ENCODE measurements around the gene TIPIN. TPM values are rescaled to one million over a fixed set of nuclear protein-coding genes. Genes with fewer than 3 reads are reported as not detected.
A peak's percentile ranks its signal among the peaks of the same experiment; 100 is the strongest.
"Not testable (repeated sequence)": the region's sequence is repeated elsewhere in the genome, so short reads cannot be mapped to it uniquely, and the experiment has no call there.

TIPIN gene
- total RNA-seq, 1 experiment from 2014 or later, result 34.0 TPM

GRCh38 chr15:66386204-66387123 lies 30.0 kb upstream of the TIPIN start, which contains the start of gene MAP2K1:
Gene MAP2K1 (plus strand): TSS chr15:66386912. CDS start chr15:66387348, 436 bp downstream.
- DNase-seq (ENCODE audit: low spot score), result peak; percentile 92

DNA sequence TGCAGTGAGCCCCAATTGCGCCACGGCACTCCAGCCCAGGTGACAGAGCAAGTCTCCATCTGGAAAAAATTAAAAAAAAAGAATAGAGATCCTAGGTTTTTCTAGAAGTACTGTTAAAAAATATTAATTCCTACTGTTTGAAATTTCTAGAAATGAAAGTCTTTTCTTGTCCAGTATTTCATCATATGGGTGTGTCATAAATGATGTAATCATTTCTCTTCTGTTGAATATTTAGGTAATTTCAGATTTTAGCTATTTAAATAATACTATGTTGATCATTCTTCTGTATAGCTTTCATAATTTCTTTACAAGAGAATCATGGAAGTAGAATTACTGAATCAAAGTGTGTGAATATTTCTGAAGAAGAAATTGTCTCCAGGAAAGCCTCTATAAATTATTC lies 24.9 kb upstream of the TIPIN start:
- not testable (repeated sequence) for DNase-seq (ENCODE audit: low spot score)

- DNase-seq (ENCODE audit: low spot score), result no peak
Measured at GRCh38 chr15:66378814-66379430, 22.4 kb upstream of the TIPIN start.

- no peak for DNase-seq (ENCODE audit: low spot score)
Measured at GRCh38 chr15:66374179-66374578, 17.7 kb upstream of the TIPIN start.

DNA sequence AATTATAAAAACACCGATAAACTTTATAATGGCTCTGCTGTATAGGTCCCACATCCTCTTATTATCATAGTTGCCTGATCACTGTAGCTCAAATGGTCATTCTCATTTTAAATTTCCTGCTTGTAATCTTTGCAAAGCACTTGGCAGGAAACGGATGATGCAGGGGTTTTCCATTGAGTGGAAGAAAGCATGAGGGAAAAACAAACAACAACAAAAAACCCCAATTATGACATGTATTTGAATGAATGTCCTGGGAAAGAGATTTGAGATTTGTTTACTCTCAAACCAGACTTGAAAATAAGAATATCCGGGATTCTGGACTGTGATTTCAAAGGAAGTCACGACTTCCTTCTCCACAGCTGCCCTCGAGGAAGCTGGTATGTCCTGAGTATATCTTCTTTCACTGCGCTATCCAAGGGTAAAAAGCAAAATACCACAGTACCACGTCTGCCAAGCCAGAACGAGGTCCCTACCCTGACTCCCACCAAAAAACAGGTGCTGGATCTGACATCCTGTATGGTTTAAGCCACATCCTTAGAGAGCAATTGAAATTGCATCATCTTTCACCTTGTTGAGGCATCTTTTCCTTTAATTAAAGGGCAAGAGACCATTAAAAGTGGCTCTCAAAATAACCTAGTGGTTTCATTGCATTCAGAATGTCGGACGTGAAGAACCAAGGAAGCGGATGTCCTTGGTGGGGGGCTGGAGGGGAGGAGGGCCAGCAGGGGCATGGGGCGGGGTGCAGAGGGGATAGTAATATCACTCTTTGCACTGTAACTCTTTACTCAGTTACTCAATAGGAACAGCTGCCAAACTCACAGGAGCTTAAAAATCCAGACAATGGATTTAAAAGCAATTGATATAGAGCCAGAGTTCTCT lies 13.5 kb upstream of the TIPIN start:
- DNase-seq (ENCODE audit: low spot score), result peak; percentile 48

- no peak for DNase-seq (ENCODE audit: low spot score)
Measured at GRCh38 chr15:66364944-66365528, 8.6 kb upstream of the TIPIN start.

DNA sequence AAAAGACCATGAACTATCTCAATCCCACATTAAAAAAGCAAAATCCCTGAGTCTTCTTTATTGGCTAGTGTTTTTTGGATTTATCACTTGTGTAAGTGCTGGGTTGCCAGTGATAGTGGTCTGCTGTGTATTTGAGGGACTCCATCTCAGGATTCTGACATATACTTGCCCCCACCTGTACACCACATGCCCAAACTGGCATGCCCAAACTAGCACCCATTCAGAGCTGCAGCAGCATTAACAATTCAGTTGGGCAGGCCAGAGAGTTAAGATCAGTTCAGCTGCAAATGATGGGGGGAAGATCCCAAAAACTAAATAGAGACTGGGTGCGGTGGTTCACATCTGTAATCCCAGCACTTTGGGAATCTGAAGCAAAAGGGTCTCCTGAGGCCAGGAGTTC lies 6.3 kb upstream of the TIPIN start:
- no peak for DNase-seq (ENCODE audit: low spot score)

- DNase-seq (ENCODE audit: low spot score), result not testable (repeated sequence)
Measured at GRCh38 chr15:66361745-66362460, 5.4 kb upstream of the TIPIN start.

GRCh38 chr15:66359740-66360139 lies 3.3 kb upstream of the TIPIN start:
- peak; percentile 6 for DNase-seq (ENCODE audit: low spot score)

DNA sequence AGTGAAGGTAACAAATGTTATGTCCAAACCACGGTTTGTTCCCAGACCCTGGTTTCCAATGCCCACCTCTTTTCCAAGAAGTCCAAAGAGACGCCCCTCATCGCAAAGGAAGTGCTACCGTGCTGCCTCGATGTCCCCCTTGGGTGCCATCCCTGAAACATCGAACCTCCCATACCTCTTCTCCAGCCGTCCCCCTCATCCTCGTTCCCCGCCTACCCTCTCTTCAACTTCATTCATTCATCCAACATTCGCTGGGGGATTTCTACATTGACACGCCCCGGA lies 467 bp downstream of the TIPIN start:
- DNase-seq (ENCODE audit: low spot score), result no peak

GRCh38 chr15:66348530-66348929 lies 8.0 kb downstream of the TIPIN start:
- not testable (repeated sequence) for DNase-seq (ENCODE audit: low spot score)

GRCh38 chr15:66328771-66329170 lies 27.7 kb downstream of the TIPIN start:
- DNase-seq (ENCODE audit: low spot score), result no peak

DNA sequence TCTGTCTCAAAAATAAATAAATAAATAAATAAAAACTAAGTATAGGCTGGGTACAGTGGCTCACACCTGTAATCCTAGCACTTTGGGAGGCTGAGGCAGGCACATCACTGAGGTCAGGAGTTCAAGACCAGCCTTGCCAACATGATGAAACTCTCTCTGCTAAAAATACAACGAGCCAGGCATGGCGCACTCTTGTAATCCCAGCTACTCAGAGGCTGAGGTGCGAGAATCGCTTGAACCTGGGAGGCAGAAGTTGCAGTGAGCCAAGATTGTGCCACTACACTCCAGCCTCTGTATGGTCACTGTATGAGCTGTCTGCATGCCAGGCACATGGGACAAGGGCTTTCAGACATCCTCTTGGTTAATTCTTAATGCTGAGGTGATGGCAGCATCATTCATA lies 28.7 kb downstream of the TIPIN start:
- no peak for DNase-seq (ENCODE audit: low spot score)

- DNase-seq (ENCODE audit: low spot score), result no peak
Measured at GRCh38 chr15:66326051-66326450, 30.4 kb downstream of the TIPIN start.

DNA sequence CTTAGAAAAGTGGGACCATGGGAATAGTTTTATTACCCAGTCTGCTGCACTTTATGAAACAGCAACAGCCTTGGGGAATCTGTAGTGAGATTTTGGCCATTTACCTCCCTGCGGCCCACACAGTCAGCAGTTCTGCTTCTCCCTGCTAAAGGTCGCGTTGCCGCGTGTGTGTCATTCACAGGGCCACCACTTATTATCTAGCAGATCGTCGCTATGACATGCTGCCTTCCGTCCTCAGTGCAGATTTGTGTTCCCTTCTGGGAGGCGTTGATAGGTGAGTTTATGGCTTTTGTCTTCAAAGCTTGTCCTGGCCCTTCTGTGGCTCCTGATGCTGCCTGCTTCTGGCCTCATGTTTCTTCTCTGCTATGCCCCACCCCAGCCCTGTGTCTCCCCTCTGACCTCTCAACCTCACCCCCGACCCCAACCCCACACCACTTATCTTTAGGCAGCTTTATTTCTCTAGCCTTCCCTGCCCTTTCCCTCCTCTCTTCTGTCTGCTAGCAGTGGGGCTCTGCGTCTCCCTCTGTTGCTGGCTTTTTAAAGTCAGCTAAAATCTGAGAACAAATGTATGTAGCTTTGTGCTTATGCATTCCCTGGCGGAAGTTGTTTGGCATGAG lies 33.1 kb downstream of the TIPIN start:
- no peak for DNase-seq (ENCODE audit: low spot score)

- no peak for DNase-seq (ENCODE audit: low spot score)
Measured at GRCh38 chr15:66312144-66312543, 44.3 kb downstream of the TIPIN start.

GRCh38 chr15:66310786-66311185 lies 45.7 kb downstream of the TIPIN start:
- DNase-seq (ENCODE audit: low spot score), result no peak

DNA sequence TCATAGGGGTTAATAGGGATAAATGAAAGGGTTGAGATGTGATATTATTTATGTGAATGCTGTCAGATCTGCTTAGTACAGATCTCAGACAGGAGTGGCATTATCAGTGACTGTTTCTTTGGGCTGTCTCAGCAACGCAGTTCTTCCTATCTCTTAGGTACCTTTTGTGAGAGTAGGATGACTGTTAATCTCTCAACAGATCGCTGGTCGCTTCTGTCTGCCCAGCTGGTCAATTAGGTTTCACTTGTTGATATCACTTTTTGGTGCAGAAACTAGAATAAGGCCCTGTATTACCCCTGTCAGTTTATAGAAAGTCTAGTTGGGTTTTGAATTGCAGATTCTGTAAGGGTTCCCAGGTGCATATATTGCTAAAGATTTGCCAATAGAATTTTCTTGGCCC lies 46.7 kb downstream of the TIPIN start:
- DNase-seq (ENCODE audit: low spot score), result no peak

GRCh38 chr15:66308531-66308930 lies 48.0 kb downstream of the TIPIN start:
- DNase-seq (ENCODE audit: low spot score), result no peak

GRCh38 chr15:66306381-66306780 lies 50.1 kb downstream of the TIPIN start:
- no peak for DNase-seq (ENCODE audit: low spot score)

- not testable (repeated sequence) for DNase-seq (ENCODE audit: low spot score)
Measured at GRCh38 chr15:66304425-66304824, 52.1 kb downstream of the TIPIN start.

All from A172 (cell line).